22Rv1 (cell line): Measurements from ENCODE around the gene ATP2B2.

Source experiments
- ZFX ChIP-seq: fragments of 450-650 bp; IDR thresholded peaks from 2 replicates; pipeline ENCODE4 v1.6.1; 2017; ENCODE audit warnings: antibody characterized with exemption, borderline replicate concordance
- TF ChIP-seq, protein P1 (sequence below): fragments of 450-650 bp; IDR thresholded peaks from 2 replicates; pipeline ENCODE4 v1.5.1; 2017; ENCODE audit warnings: mild to moderate bottlenecking

DNA sequence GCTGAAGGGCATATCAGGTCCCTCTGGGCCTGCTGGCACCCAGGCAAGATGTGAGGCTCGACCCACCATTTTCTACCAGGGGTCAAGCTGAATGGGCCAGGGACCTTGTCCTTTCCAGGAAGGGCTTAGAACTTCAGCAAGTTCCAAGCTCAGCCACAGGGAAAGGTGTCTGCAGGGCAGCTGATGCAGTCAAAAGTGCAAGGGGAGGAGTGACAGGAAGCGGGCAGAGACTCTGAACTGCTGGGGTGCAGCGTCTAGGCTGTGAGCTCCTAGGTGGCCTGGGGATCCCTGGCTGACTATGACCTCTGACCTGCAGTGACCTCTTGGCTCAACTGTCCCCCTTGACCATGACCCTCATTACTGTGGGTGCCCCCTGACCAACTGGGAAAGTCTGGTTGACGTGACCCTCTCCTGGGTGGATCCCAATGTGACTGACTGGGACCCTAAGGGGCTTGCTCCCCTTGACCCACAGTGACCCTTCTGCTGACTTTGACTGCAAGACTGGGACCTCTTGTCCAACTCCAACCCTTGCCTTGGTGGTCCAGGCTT, 170.1 kb downstream of the ATP2B2 start:
- TF ChIP-seq, protein P1, sequence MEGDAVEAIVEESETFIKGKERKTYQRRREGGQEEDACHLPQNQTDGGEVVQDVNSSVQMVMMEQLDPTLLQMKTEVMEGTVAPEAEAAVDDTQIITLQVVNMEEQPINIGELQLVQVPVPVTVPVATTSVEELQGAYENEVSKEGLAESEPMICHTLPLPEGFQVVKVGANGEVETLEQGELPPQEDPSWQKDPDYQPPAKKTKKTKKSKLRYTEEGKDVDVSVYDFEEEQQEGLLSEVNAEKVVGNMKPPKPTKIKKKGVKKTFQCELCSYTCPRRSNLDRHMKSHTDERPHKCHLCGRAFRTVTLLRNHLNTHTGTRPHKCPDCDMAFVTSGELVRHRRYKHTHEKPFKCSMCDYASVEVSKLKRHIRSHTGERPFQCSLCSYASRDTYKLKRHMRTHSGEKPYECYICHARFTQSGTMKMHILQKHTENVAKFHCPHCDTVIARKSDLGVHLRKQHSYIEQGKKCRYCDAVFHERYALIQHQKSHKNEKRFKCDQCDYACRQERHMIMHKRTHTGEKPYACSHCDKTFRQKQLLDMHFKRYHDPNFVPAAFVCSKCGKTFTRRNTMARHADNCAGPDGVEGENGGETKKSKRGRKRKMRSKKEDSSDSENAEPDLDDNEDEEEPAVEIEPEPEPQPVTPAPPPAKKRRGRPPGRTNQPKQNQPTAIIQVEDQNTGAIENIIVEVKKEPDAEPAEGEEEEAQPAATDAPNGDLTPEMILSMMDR: no peak
- TF ChIP-seq ZFX: no peak
